Osteoblast (primary cell): ENCODE results near the gene LINC01488. TPM values are rescaled to one million over a fixed set of nuclear protein-coding genes. Genes with fewer than 3 reads are reported as not detected.

Source experiments
- DNase-seq: peaks from one replicate; pipeline ENCODE4 v3.0.0; 2011; ENCODE audit warnings: low spot score, mixed read lengths; ENCODE audit not compliant: insufficient read length; ENCODE audit errors: missing footprints
- H2AFZ ChIP-seq: 2 replicates; pipeline ENCODE4 v1.6.0; 2011; ENCODE audit warnings: mild to moderate bottlenecking, low read length
- H3K27ac ChIP-seq: 2 replicates; pipeline ENCODE4 v1.5.1; 2011; ENCODE audit warnings: mild to moderate bottlenecking, low read depth, low read length, moderate library complexity
- H3K27me3 ChIP-seq: 2 replicates; pipeline ENCODE4 v1.6.0; 2012; ENCODE audit warnings: mild to moderate bottlenecking, control low read depth, inconsistent platforms, low read length, moderate library complexity; ENCODE audit not compliant: insufficient read depth
- H3K36me3 ChIP-seq: 2 replicates; pipeline ENCODE4 v1.5.1; 2011; ENCODE audit warnings: mild to moderate bottlenecking, low read length, control low read depth, moderate library complexity; ENCODE audit not compliant: insufficient read depth
- H3K4me1 ChIP-seq: 2 replicates; pipeline ENCODE4 v1.5.1; 2011; ENCODE audit warnings: mild to moderate bottlenecking, low read length, control low read depth, moderate library complexity; ENCODE audit not compliant: insufficient read depth
- H3K4me2 ChIP-seq: 2 replicates; pipeline ENCODE4 v1.6.0; 2011; ENCODE audit warnings: mild to moderate bottlenecking, low read length; ENCODE audit not compliant: insufficient read depth
- H3K4me3 ChIP-seq: fragments of 200-600 bp; sonication (generic); 3 replicates; pipeline ENCODE4 v1.5.1; 2012; ENCODE audit warnings: mild to moderate bottlenecking, low read length, inconsistent platforms; ENCODE audit not compliant: insufficient read depth
- H3K79me2 ChIP-seq: 2 replicates; pipeline ENCODE4 v1.6.0; 2012; ENCODE audit warnings: mild to moderate bottlenecking, low read length, control low read depth, inconsistent platforms; ENCODE audit not compliant: insufficient read depth
- H3K9me3 ChIP-seq: 2 replicates; pipeline ENCODE4 v1.5.1; 2011; ENCODE audit warnings: low read depth, low read length, control low read depth
- H4K20me1 ChIP-seq: 2 replicates; pipeline ENCODE4 v1.6.0; 2012; ENCODE audit warnings: mild to moderate bottlenecking, low read length, control low read depth; ENCODE audit not compliant: insufficient read depth
- total RNA-seq: library from RNA; depleted of rRNA; stranded (reverse); fragments of >200 nt; gene quantifications from 2 replicates; pipeline ENCODE4 v1.2.3, GENCODE V29; 2012
- TF ChIP-seq, protein P1 (sequence below): IDR thresholded peaks from 2 replicates; pipeline ENCODE4 v1.5.1; 2011; ENCODE audit warnings: mild to moderate bottlenecking, low read depth, low read length, moderate library complexity; ENCODE audit errors: extremely low read depth

LINC01488 gene
- total RNA-seq, 1 donor = not detected

DNA sequence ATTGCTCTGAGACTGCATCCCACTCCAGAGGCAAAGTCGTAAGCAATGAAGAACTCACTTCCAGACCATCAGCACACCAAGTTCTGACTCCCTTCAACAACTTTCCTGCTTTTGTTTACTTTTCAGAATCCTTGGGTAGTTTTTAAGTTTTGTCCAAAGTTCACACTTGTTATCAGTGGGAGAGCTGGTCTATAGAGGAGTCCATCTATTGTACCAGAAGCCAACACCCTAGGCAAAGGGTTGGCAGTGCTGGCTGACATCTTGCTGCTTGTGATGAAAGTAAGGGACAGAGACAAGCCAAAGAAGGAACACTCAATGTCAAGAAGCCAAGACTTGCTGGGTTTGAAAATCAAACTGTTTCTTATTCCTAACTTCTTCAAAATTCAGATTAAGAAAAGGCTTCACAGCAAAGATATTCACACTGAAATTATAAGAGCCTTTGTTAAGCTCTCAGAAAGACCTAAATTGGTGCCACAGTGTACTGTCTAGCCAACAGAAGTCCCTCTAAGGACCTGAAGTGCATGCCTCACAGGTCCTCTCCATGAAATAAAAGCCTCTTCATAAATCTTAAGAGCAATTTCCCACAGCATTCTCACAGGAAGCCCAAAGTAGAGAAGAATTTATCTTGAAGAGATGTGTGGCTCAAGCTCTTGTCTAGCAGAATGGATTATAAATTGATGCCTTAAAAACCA, 21.5 kb upstream of the LINC01488 start:
- peaks cover 21% of the 10 kb centered on the region for H3K4me1 ChIP-seq
- peak overlapping the region; percentile 37 for H3K4me2 ChIP-seq
- peak overlapping the region; percentile 53 for H2AFZ ChIP-seq
- no peaks in the 10 kb centered on the region for H3K27me3 ChIP-seq
- DNase-seq = peak; percentile 43
- no peaks in the 10 kb centered on the region for H3K79me2 ChIP-seq
- H4K20me1 ChIP-seq = no peaks in the 10 kb centered on the region
- TF ChIP-seq, protein P1, sequence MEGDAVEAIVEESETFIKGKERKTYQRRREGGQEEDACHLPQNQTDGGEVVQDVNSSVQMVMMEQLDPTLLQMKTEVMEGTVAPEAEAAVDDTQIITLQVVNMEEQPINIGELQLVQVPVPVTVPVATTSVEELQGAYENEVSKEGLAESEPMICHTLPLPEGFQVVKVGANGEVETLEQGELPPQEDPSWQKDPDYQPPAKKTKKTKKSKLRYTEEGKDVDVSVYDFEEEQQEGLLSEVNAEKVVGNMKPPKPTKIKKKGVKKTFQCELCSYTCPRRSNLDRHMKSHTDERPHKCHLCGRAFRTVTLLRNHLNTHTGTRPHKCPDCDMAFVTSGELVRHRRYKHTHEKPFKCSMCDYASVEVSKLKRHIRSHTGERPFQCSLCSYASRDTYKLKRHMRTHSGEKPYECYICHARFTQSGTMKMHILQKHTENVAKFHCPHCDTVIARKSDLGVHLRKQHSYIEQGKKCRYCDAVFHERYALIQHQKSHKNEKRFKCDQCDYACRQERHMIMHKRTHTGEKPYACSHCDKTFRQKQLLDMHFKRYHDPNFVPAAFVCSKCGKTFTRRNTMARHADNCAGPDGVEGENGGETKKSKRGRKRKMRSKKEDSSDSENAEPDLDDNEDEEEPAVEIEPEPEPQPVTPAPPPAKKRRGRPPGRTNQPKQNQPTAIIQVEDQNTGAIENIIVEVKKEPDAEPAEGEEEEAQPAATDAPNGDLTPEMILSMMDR = no peak
- H3K36me3 ChIP-seq = no peaks in the 10 kb centered on the region
- no peak overlapping the region for H3K4me3 ChIP-seq
- peak overlapping the region; percentile 80 for H3K27ac ChIP-seq
- peaks cover 18% of the 10 kb centered on the region for H3K9me3 ChIP-seq

DNA sequence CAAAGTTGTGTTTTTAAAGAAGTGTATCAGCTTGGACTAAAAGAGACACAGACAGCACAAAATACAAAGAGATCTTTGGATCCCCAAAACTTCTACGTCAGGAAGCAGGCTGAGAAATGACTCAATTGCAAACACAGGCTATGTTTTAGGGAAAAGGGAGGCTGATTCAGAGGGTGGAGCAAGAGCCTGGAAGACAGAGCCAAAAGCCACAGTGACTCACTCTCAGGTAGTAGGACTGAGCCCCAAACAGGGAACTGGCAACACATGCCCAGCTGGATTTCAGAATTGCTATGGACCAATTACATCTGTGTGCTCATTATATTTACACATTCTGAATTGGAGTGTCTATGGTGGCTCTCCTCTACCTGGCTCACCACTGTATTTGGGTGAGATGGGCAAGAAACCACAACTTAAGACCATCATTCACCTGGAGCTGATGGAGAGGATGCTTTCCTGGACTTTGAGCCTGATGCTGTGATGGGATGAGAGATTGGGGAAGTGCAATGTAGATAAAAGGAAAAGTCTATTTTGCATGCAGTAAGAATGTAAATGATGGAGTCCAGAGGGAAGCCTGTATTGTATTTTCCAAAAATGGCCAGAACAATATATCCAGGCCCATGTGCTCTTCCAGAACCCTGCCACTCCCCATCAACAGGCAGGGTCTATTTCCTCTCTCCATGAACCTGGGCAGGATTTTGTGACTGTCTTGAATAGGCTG, 20.8 kb upstream of the LINC01488 start:
- H3K4me1 ChIP-seq = peaks cover 21% of the 10 kb centered on the region
- TF ChIP-seq, protein P1 = no peak
- peak overlapping the region; percentile 37 for H3K4me2 ChIP-seq
- no peak overlapping the region for H3K4me3 ChIP-seq
- no peaks in the 10 kb centered on the region for H3K79me2 ChIP-seq
- no peaks in the 10 kb centered on the region for H4K20me1 ChIP-seq
- peak; percentile 98 for DNase-seq
- H3K36me3 ChIP-seq = no peaks in the 10 kb centered on the region
- H3K27me3 ChIP-seq = no peaks in the 10 kb centered on the region
- H3K9me3 ChIP-seq = peaks cover 18% of the 10 kb centered on the region
- H2AFZ ChIP-seq = peak overlapping the region; percentile 53
- peak overlapping the region; percentile 80 for H3K27ac ChIP-seq

DNA sequence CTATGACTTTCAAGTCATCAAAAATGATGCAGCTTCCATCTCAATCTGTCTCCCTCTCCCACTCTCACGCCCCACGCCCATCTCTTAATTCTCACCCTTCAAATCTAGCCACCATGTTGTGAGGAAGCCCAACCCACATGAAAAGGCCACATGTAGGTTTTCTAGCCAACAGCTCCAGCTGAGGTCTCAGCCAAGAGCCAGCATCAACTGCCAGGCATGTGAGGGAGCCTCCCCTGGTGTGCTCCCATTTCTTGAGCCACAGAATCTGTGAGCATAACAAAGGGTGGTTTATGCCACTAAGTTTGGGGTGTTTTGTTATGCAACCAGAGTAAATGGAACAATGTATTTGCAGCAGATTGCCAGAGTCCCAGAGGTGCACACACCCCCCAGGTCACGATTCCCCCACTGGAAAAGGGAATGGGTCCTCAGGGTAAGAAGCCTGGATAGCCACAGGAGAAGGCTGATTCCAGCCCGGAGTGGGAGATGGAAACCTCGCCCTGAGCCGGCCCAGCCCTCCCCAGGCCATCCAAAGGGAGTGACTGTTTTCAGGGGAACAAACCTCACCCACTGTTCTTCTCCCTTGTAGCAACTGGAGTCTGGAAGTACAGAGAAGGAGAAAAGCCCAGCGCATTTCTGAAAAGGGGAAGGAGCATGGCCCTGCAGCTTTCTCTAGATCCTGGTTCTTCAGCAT, 20.0 kb upstream of the LINC01488 start:
- Histone ChIP-seq H3K36me3 (no peaks in the 10 kb centered on the region), H4K20me1 (no peaks in the 10 kb centered on the region), H3K4me2 (no peak overlapping the region), H2AFZ (no peak overlapping the region), H3K4me3 (no peak overlapping the region), H3K27me3 (no peaks in the 10 kb centered on the region), H3K9me3 (peaks cover 18% of the 10 kb centered on the region), H3K79me2 (no peaks in the 10 kb centered on the region), H3K27ac (no peak overlapping the region), H3K4me1 (peaks cover 21% of the 10 kb centered on the region)
- DNase-seq = peak; percentile 30
- TF ChIP-seq, protein P1 = no peak
